Daoy (cell line): ENCODE measurements around the gene FBP1. TPM values are rescaled to one million over a fixed set of nuclear protein-coding genes. Genes with fewer than 3 reads are reported as not detected.
"Not testable (repeated sequence)": the region's sequence is repeated elsewhere in the genome, so short reads cannot be mapped to it uniquely, and the experiment has no call there.

Experiments used
- DNase-seq: peaks from one replicate; pipeline ENCODE4 v3.0.0-alpha.2; 2015; ENCODE audit warnings: low read depth
- total RNA-seq: library from RNA; depleted of rRNA; stranded (reverse); fragments of >200 nt; shearing (Covaris generic); gene quantifications from 2 replicates; pipeline ENCODE4 v1.2.3, GENCODE V29; 2014

FBP1 gene
- total RNA-seq, 1 experiment from 2014 or later: not detected

DNA sequence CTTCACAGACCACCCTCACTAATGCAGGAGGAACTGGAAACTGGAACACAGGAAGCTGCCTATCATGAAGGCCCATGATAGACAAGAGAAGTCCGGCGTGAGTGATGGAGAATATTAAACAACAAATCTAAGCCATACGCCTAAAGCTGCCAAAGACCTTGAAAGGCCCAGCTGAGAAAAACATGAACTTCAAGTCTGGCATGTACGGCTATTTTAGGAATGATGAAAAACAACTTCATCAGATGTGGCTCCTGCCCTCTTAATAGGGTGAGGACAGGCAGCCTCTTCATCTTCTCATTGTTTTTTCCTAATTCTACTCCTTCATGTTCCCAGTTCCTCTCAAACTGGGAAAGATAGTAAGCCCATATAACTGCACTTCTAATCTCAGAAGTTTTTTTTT is 20.3 kb downstream of the FBP1 start:
- DNase-seq: no peak

GRCh38 chr9:94613003-94613402 is 26.3 kb downstream of the FBP1 start:
- DNase-seq: no peak

DNA sequence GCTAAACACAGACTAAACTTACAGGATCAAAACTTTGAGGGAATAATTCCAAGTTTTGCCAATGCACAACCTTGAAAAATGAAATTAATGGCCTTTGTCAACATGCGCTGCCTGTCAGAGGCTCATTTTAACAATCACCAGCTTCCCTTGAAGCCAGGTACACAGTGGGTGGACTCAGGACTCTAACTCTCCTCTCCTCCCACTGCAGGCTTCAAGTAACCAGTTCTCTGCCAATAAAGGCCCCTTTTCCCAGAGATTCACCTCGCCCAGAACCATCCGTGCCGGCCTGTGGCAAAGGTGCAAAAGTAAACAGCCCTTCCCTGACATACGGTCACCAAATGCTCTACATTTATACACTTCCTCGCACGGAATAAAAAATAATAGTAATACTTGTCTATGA is 27.2 kb downstream of the FBP1 start:
- no peak for DNase-seq

DNA sequence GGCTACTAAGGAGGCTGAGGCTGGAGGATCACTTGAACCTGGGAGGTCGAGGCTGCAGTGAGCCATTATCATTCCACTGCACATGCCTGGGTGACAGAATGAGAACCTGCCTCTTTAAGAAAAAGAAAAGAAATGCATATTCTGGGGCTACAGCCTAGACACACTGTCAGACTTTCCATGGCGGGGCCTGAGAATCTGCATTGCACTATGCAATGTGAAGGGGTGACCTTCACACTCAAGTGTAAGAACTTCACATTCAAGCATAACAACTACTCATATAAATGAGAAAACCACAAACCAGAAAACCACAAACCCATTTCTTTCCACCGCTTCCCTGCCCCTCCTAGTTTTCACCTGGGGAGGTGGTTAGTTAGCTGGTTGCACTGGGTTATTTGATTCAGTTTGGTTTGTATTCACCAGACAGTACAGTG is 27.7 kb downstream of the FBP1 start:
- no peak for DNase-seq

DNA sequence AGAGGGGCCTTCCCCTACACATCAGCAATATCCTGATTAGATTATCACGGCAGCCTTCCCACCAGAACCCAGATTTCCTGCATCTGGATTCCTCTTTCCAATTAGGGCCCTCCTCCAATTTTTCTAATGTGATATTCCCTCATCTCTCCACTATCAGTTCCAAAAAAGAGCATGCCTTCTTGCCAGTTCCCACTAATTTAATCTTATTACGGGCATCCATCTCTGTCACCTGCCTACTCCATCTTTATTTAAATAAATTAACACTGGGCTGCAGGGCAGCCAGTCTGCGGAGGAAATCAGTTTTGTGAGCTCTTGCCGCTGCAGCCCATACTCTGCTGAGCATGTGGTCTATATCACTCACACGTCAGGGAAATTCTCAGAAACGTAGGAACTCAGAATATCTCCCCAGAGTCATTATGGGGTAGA is 29.1 kb downstream of the FBP1 start:
- no peak for DNase-seq

DNA sequence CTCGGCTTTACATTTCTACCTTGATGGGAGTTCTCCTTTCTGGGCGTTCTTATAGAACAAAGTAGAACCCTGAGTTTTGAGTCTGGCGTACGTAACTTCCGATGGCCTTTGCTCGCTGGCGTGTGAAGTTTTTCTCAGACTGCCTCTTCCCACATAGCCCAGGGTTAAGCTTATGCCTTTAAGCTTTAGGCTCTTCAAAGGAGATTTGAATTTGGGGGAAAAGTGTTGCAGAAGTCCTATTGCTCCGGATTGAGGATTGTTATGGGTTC is 32.0 kb downstream of the FBP1 start:
- no peak for DNase-seq

DNA sequence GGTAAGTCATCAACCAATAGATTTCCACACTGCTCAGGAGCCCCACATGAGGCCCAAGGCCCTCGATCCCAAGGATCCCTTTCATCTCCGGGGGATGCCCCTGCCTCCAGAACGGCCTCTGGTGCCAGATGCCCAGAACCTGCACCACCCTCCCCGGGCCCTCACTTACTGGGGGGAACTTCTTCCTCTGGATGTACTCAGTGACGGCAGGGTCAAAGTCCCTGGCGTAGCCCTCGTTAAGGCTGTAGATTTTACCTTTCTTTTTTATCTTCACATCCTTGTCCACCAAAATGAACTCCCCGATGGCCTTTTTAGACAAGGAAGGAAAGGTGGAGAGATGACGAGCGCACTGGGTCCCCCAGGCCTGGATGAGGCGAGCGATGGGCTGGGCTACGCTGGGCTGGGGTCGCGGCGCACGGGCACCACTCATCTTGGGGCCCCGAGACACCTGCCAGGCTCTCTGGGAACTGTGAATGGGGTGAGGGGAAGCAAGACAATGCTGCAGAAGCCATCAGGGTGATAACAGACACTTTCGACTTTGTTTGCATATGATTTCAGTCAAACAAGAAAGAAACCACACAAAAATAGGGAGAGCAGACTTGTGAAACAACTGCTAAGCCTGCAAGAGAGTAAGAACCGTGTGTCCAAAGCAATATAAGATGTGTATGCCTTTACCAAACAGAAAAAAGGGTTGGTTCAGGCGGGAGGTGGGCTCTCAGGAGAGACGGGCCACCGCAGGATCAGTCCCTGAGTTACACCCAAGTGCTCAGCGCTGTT is 32.5 kb downstream of the FBP1 start:
- no peak for DNase-seq

DNA sequence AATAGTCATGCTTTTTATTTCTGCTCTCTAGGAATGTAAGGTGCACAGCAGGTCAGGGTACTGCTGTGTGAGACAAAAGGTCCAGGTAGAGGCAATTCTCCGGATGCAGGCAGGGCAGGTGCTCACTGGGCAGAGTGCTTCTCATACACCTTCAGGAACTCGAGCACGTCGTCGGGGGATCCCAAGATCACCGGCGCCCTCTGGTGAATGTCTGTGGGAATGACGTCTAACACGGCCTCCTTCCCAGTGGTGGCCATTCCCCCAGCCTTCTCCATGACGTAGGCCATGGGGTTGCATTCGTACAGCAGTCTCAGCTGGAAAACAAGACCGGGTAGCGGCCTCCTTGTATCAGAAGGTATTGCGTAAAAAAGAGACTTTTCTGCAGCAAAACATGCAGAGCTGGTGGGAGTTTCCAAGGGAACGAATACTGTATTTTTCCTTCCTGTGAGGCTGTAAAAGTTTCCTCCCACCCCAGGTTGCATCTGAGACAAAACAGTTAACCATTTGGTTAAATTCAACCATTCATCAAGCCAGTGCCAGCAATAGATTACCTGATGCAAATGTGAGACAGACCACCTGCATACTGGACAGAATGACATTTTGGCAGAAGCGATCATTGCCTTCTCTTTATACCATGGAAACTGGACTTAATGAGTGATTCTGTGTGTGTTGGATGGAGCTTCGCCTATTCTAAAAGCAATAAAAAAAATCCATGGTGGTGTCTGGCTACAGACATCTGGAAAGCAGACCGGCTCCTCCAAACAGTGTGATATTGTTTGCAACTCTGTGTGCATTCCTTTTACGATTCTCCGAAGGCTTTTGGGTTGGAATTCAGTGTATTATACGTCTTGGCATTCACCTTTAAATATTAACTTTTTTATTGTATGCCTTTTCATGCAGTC is 35.8 kb downstream of the FBP1 start:
- peak; percentile 80 for DNase-seq

DNA sequence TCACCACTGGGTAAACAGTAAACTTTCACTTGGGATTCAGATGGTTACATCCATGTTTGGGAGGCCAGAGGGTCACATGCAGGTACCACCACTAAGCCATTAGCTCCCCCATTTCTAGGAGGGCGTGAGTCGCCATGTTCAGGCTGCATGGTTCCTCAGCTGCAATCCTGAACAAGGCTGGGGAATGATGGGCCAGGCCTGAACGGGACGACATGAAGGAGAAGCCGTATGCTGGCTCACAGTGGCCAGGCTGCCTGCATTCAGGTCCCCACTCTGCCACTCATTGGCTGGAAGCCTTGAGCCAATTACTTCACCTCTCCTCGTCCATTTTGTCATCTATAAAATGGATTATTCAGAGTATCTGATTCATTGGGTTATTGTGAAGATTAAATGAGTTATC is 36.7 kb downstream of the FBP1 start:
- DNase-seq: no peak

DNA sequence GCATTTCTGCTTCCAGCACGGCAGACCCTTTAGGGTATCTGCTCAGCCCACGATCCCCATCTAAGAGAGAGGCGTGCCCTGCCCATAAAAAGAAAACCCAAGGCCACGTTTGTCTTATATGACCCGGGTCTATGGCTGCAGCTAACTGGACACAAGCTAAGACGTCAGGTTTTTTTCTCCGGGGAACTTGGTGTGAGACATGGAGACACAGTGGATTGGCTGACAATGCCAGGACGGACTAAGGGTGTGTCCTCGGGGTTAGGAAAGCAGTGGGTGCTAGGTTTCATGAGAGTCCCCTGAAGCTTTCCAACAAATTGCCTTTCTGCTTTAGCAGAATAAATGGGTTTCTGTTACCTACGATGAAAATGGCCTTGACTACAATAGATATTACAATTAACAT is 38.6 kb downstream of the FBP1 start:
- no peak for DNase-seq

- DNase-seq: no peak
Observed at GRCh38 chr9:94600258-94600657, 39.1 kb downstream of the FBP1 start.

- DNase-seq: no peak
Observed at GRCh38 chr9:94599102-94599501, 40.2 kb downstream of the FBP1 start.

DNA sequence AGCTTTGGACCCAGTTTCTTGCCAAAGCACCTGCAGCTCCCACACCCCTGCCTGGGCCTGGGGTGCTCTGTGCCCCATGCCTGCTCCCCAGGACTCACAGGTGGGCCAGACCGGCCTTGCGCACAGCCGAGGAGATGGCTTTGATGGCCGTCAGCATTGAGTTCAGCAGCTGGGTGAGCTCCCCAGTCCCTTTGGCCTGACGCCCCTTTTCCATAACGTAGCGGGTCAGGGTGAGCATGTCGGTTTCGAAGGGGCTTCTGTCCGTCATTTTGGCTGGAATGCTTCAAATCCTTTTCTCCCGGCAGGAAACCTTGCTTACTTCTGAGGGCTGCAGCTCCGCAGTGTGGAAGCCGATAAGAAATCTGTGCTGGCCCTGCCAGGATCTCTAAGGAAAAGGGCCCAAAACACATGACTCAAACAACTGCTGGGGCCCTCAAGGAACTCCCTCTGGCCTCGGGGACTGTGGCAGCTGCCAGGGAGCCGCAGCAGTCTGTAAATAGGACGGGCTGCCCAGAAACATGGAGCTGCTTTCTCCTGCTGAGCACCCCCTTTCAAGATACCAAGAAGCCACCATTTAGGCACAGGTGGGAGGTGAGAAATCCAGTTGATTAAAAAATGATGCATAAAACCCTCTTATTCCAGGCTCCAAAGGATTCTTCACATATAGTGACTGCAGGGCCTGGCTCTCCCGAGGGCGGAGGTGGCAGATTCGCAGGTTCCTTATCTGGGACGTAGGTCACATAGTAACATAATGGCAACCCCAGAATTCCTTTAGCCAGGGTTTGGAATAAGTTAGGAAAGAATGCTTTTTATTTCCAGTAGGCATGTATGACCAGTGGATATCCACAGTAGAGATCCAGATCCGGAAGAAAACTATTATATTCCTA is 45.6 kb downstream of the FBP1 start, which contains the start of gene FBP2:
Gene FBP2 (minus strand): TSS at position 366 of the 887 bp plus-strand sequence. CDS start 98 bp downstream, at position 268.
- DNase-seq: no peak

DNA sequence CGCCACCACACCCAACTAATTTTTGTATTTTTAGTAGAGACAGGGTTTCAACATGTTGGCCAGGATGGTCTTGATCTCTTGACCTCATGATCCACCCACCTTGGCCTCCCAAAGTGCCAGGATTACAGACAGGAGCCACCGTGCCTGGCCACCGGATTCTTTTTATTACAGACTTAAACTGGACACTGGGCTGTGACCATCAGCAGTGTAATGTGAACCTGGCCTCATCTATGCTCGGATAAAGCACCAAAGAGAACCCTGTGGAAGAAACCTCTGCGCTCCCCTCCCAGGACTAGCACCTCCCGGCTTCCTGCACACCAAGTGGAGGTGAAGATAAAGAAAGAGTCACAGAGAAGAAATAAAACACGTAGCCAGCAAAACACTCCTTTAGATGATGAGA is 46.6 kb downstream of the FBP1 start:
- not testable (repeated sequence) for DNase-seq

DNA sequence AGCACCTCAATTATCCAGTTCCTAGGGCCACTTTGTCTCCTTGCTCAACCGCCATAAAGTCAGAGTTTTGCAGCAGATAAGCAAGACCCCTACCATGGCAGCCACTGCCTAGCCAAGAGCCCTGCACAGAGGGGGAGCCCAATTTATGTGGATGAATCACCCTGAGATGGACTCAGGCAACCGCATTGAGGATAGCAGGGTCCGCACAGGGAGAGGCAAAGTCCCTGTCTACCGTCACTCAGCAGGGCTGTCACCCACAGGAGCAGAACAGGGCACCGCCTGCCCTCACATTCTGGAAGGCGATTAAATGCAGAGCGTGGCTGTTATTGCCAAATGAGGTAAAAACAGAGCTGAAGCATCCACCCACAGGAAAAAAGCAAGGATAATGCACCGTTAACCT is 47.4 kb downstream of the FBP1 start:
- DNase-seq: no peak

DNA sequence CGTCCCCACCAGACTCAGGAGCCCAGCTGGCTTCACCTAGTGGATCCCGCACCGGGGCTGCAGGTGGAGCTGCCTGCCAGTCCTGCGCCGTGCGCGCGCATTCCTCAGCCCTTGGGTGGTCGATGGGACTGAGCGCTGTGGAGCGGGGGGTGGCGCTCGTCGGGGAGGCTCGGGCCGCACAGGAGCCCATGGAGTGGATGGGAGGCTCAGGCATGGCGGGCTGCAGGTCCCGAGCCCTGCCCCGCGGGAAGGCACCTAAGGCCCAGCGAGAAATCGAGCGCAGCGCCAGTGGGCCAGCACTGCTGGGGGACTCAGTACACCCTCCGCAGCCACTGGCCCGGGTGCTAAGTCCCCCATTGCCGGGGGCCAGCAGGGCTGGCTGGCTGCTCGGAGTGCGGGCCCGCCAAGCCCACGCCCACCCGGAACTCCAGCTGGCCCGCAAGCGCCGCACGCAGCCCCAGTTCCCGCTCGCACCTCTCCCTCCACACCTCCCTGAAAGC is 48.2 kb downstream of the FBP1 start:
- not testable (repeated sequence) for DNase-seq

GRCh38 chr9:94588681-94589080 is 50.6 kb downstream of the FBP1 start:
- no peak for DNase-seq

DNA sequence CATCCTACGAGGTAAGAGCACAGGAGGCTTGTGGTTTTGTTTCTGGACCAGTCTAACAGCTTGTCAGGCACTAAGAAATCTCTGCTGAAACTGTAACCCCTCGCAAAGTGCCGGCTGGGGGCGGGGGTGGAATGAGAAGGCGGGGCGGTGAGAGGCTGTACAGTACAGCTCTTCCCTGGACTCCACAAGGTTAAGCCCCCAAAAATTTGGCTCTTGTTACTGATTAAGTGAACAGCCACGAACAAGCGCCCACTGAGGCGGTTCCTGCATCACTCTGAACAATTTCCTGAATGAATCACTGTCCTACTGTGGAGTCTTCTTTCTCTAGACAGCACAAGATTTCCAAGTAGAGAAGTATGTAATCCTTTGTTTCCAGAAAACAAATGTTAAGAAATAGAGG is 52.5 kb downstream of the FBP1 start:
- DNase-seq: peak; percentile 54

DNA sequence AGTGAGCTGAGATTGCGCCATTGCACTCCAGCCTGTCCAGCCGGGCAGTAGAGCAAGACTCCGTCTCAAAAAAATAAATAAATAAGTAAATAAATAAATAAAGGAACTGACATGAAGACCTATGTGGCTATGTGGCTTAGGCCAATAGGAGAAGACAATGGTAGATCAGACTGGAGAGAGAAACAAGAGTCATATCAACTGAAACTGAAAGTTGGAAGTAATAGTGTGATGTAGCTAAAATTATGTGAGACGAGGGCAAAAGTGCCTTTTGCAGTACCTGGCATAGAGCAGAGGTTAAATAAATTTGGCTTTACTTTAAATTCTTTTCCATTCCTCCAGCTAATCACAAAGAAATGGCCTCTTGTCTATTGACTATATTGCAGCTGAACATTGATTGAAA is 53.0 kb downstream of the FBP1 start:
- no peak for DNase-seq

DNA sequence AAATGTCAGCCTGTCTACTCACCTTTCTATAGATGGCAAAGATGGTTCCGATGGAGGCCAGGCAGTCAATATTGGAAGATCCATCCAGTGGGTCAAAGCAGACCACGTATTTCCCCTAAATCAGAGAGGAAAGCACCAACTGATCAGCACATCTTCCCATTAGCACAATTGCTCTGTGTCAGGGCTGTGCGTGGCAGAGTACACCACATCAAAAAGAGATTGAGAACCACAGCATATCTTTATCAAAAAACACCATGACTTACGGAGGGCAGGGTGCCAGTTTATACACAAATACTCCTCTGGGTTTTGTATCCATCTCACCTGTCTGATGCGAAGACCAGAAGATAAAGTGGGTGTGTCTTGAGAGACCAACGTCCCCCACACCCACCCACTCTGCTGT is 54.8 kb downstream of the FBP1 start:
- no peak for DNase-seq

GRCh38 chr9:94581728-94582127 is 57.6 kb downstream of the FBP1 start:
- DNase-seq: no peak

DNA sequence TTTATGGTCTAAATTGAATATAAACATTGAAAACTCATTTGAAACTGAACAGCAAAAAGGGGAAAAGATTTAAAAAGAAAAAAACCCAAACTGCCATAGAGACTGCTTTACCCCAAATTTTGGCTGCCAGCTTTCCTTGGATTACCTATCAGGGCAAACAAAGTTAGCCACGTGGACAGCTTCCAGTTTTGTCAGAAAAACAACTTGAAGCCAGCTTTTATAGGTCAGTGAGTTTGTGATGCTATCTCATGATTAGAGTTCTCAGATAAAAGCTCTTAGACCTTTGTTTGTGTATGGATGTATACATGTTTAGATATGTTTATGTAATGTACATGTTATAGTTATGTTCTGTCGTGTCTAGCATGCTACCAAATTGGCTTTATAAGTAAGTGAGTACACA is 61.7 kb downstream of the FBP1 start:
- no peak for DNase-seq
